Neural progenitor cell (in vitro differentiated cells): Measurements from ENCODE around the gene GRIFIN.

Source experiments
- EZH2 ChIP-seq: fragments of 200-600 bp; sonication (generic); IDR thresholded peaks from 2 replicates; pipeline ENCODE4 v1.6.1; 2017; ENCODE audit warnings: antibody characterized with exemption, mild to moderate bottlenecking, moderate library complexity
- EZH2phosphoT487 ChIP-seq: fragments of 200-600 bp; sonication (generic); IDR thresholded peaks from 2 replicates; pipeline ENCODE4 v1.6.1; 2017; ENCODE audit warnings: antibody characterized with exemption
- TF ChIP-seq, protein P1 (sequence below): fragments of 200-600 bp; sonication (generic); IDR thresholded peaks from 2 replicates; pipeline ENCODE4 v1.5.1; 2017; ENCODE audit warnings: antibody characterized with exemption, mild to moderate bottlenecking

DNA sequence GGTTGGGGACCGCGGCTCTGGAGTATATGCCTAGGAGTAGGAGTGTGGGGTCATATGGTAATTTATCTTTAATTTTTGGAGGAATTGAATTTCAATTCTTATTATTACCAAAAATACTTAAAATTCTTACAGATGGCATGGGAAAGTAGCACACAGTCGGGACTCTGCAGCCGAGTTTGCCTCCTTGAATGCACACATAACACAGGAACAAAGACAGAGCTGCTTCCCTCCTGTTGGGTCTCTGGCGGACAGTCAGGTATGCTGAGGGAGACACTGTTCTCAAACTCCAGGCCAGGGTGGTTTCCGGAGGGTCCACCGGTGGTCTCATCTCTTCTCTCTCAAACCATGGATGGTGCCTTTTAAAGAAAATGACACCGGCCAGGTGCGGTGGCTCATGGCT is 32.7 kb downstream of the GRIFIN start:
- no peak for TF ChIP-seq EZH2
- TF ChIP-seq, protein P1, sequence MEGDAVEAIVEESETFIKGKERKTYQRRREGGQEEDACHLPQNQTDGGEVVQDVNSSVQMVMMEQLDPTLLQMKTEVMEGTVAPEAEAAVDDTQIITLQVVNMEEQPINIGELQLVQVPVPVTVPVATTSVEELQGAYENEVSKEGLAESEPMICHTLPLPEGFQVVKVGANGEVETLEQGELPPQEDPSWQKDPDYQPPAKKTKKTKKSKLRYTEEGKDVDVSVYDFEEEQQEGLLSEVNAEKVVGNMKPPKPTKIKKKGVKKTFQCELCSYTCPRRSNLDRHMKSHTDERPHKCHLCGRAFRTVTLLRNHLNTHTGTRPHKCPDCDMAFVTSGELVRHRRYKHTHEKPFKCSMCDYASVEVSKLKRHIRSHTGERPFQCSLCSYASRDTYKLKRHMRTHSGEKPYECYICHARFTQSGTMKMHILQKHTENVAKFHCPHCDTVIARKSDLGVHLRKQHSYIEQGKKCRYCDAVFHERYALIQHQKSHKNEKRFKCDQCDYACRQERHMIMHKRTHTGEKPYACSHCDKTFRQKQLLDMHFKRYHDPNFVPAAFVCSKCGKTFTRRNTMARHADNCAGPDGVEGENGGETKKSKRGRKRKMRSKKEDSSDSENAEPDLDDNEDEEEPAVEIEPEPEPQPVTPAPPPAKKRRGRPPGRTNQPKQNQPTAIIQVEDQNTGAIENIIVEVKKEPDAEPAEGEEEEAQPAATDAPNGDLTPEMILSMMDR: no peak
- TF ChIP-seq EZH2phosphoT487: no peak
